ENCODE measurements around the gene NAPSA. TPM values are rescaled to one million over a fixed set of nuclear protein-coding genes. Genes with fewer than 3 reads are reported as not detected.

The NAPSA gene
- total and polyA plus RNA-seq, 9 of the 15 experiments (the other 6 are each of a cell fraction or from before 2014, with no cell fraction given), result 0.25 to 1.9 (median 0.69) TPM

DNA sequence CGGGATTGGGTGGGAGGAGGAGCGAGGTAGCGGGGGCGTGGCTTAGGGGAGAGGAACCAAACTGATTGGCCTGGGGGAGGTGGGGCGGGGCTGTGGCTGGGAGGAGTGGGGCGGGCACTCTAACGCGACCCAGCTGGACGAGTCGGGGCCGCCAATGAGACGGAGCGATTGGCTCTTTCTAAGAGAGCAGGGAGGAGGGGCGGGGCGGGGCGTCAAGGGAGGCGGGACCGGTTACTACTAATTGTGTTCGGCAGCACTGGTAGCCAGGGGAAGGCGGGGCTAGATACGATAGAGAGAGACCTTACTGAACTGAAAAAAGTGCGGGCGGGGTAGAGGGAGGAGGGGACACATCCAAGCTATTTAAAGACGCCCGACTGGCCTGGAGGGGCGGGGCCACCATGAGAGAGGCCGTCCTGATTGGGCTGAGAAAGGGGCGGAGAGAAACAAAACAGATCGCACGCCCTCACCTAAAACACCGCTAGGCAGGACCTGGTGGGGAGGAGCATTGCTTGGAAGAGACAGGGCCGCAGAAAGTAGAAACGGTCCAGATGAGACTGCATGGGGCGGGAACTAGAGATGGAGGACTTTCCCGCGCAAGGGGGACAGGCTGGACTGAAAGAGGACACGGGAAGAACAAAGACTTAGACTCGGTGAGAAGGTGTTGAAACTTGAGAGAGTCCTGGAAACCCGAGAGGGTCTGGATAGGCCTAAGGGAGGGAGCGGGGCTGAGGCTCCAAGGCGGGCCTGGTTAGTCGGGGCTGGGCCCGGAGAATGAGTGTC, 36.1 kb downstream of the NAPSA start, which contains the start of gene KCNC3 (continued):
- TF ChIP-seq, protein P1, sequence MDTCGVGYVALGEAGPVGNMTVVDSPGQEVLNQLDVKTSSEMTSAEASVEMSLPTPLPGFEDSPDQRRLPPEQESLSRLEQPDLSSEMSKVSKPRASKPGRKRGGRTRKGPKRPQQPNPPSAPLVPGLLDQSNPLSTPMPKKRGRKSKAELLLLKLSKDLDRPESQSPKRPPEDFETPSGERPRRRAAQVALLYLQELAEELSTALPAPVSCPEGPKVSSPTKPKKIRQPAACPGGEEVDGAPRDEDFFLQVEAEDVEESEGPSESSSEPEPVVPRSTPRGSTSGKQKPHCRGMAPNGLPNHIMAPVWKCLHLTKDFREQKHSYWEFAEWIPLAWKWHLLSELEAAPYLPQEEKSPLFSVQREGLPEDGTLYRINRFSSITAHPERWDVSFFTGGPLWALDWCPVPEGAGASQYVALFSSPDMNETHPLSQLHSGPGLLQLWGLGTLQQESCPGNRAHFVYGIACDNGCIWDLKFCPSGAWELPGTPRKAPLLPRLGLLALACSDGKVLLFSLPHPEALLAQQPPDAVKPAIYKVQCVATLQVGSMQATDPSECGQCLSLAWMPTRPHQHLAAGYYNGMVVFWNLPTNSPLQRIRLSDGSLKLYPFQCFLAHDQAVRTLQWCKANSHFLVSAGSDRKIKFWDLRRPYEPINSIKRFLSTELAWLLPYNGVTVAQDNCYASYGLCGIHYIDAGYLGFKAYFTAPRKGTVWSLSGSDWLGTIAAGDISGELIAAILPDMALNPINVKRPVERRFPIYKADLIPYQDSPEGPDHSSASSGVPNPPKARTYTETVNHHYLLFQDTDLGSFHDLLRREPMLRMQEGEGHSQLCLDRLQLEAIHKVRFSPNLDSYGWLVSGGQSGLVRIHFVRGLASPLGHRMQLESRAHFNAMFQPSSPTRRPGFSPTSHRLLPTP (IDR thresholded peaks at IDR 0.05; ENCODE audit: borderline replicate concordance, extremely low read depth, insufficient read length), result no peak
- TF ChIP-seq, protein P2, sequence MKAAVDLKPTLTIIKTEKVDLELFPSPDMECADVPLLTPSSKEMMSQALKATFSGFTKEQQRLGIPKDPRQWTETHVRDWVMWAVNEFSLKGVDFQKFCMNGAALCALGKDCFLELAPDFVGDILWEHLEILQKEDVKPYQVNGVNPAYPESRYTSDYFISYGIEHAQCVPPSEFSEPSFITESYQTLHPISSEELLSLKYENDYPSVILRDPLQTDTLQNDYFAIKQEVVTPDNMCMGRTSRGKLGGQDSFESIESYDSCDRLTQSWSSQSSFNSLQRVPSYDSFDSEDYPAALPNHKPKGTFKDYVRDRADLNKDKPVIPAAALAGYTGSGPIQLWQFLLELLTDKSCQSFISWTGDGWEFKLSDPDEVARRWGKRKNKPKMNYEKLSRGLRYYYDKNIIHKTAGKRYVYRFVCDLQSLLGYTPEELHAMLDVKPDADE (conservative IDR thresholded peaks at IDR 0.05; ENCODE audit: control insufficient read depth, low read depth, low read length), result no peak
- TF ChIP-seq RBM34 (IDR thresholded peaks at IDR 0.05; ENCODE audit: borderline replicate concordance, insufficient read depth, low read length) (no peak), POLR2G (IDR thresholded peaks at IDR 0.05; ENCODE audit: low read depth, low read length) (peak; percentile 65), NFRKB (IDR thresholded peaks at IDR 0.05; ENCODE audit: low read depth) (peak; percentile 64; the same call in 1 of the 2 replicates), HDAC6 (IDR thresholded peaks at IDR 0.05; ENCODE audit: low read depth, low read length) (no peak), ZFP1 (CRISPR knock-in tag; IDR thresholded peaks at IDR 0.05) (no peak), STAG1 (CRISPR knock-in tag; IDR thresholded peaks at IDR 0.05; ENCODE audit: borderline replicate concordance) (no peak), ZNF197 (CRISPR knock-in tag; IDR thresholded peaks at IDR 0.05; ENCODE audit: low read depth) (no peak), TAF1 (IDR thresholded peaks at IDR 0.05; ENCODE audit: control insufficient read depth, extremely low read depth, insufficient read depth, low read length, severe bottlenecking) (peak; percentile 51), ZFP30 (CRISPR knock-in tag; IDR thresholded peaks at IDR 0.05; ENCODE audit: borderline replicate concordance) (no peak), RBM14 (IDR thresholded peaks at IDR 0.05; ENCODE audit: borderline replicate concordance, insufficient read depth, low read depth, low read length) (no peak), RCOR1 (IDR thresholded peaks at IDR 0.05; ENCODE audit: borderline replicate concordance in 1 of 2, low read depth in 2 of 2, low read length in 2 of 2) (no peak; a peak in 1 of 4 replicates), STAT5B (CRISPR knock-in tag; IDR thresholded peaks at IDR 0.05) (no peak), MECOM (CRISPR knock-in tag; IDR thresholded peaks at IDR 0.05) (no peak)
- TF ChIP-seq, protein P3, sequence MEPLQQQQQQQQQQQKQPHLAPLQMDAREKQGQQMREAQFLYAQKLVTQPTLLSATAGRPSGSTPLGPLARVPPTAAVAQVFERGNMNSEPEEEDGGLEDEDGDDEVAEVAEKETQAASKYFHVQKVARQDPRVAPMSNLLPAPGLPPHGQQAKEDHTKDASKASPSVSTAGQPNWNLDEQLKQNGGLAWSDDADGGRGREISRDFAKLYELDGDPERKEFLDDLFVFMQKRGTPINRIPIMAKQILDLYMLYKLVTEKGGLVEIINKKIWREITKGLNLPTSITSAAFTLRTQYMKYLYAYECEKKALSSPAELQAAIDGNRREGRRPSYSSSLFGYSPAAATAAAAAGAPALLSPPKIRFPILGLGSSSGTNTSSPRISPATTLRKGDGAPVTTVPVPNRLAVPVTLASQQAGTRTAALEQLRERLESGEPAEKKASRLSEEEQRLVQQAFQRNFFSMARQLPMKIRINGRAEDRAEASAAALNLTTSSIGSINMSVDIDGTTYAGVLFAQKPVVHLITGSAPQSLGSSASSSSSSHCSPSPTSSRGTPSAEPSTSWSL (CRISPR knock-in tag; IDR thresholded peaks at IDR 0.05; ENCODE audit: borderline replicate concordance), result no peak
- TF ChIP-seq, protein P4, sequence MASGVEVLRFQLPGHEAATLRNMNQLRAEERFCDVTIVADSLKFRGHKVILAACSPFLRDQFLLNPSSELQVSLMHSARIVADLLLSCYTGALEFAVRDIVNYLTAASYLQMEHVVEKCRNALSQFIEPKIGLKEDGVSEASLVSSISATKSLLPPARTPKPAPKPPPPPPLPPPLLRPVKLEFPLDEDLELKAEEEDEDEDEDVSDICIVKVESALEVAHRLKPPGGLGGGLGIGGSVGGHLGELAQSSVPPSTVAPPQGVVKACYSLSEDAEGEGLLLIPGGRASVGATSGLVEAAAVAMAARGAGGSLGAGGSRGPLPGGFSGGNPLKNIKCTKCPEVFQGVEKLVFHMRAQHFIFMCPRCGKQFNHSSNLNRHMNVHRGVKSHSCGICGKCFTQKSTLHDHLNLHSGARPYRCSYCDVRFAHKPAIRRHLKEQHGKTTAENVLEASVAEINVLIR (CRISPR knock-in tag; IDR thresholded peaks at IDR 0.05), result no peak
- TF ChIP-seq, protein P5, sequence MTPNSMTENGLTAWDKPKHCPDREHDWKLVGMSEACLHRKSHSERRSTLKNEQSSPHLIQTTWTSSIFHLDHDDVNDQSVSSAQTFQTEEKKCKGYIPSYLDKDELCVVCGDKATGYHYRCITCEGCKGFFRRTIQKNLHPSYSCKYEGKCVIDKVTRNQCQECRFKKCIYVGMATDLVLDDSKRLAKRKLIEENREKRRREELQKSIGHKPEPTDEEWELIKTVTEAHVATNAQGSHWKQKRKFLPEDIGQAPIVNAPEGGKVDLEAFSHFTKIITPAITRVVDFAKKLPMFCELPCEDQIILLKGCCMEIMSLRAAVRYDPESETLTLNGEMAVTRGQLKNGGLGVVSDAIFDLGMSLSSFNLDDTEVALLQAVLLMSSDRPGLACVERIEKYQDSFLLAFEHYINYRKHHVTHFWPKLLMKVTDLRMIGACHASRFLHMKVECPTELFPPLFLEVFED (CRISPR knock-in tag; conservative IDR thresholded peaks at IDR 0.05), result peak; percentile 82; the same call in 1 of the 2 replicates

Data from K562 (cell line).